DND-41 (cell line): ENCODE measurements around the gene SMARCD2.

Source experiments
- CTCF ChIP-seq: IDR thresholded peaks from 2 replicates; pipeline ENCODE4 v1.5.1; 2012; ENCODE audit warnings: borderline replicate concordance, low read length, moderate library complexity, mild to moderate bottlenecking; ENCODE audit not compliant: poor library complexity, severe bottlenecking; ENCODE audit errors: extremely low read depth
- EZH2 ChIP-seq: IDR thresholded peaks from 3 replicates; pipeline ENCODE4 v1.6.1; 2012; ENCODE audit warnings: borderline replicate concordance, low read depth, mild to moderate bottlenecking, moderate library complexity, low read length, inconsistent platforms; ENCODE audit not compliant: severe bottlenecking

- no peak for TF ChIP-seq CTCF
- TF ChIP-seq EZH2: no peak
These were observed 8.6 kb downstream of the SMARCD2 start for GRCh38 chr17:63833741-63834373.
